Mesodermal cell (in vitro differentiated cells): ENCODE data around the gene KY.

Experiments used
- H3K27ac ChIP-seq: 2 replicates; pipeline ENCODE4 v1.7.0; 2013; ENCODE audit warnings: mild to moderate bottlenecking, low read depth, low read length, moderate library complexity; ENCODE audit not compliant: severe bottlenecking
- H3K36me3 ChIP-seq: 2 replicates; pipeline ENCODE4 v1.7.1; 2013; ENCODE audit warnings: mild to moderate bottlenecking, low read length, moderate library complexity; ENCODE audit not compliant: control insufficient read depth, insufficient read depth
- H3K4me1 ChIP-seq: one replicate; pipeline ENCODE4 v1.7.1; 2013; ENCODE audit warnings: mild to moderate bottlenecking, low read length; ENCODE audit not compliant: insufficient read depth, control insufficient read depth, poor library complexity, severe bottlenecking
- H3K4me3 ChIP-seq: 2 replicates; pipeline ENCODE4 v1.7.0; 2013; ENCODE audit warnings: low read length, control low read depth, mild to moderate bottlenecking; ENCODE audit not compliant: insufficient read depth, poor library complexity, severe bottlenecking; ENCODE audit errors: extremely low read depth
- H3K9me3 ChIP-seq: 2 replicates; pipeline ENCODE4 v1.7.1; 2013; ENCODE audit warnings: mild to moderate bottlenecking, low read length, moderate library complexity; ENCODE audit not compliant: control insufficient read depth
- WGBS, 2 experiments: methylation state at CpG; one replicate each; pipeline ENCODE4 v1.1.5; 2013; ENCODE audit warnings: missing lambda C conversion rate in 2 of 2; ENCODE audit not compliant: insufficient coverage in 2 of 2; 5-methylcytosine and 5-hydroxymethylcytosine counted together

KY gene

DNA sequence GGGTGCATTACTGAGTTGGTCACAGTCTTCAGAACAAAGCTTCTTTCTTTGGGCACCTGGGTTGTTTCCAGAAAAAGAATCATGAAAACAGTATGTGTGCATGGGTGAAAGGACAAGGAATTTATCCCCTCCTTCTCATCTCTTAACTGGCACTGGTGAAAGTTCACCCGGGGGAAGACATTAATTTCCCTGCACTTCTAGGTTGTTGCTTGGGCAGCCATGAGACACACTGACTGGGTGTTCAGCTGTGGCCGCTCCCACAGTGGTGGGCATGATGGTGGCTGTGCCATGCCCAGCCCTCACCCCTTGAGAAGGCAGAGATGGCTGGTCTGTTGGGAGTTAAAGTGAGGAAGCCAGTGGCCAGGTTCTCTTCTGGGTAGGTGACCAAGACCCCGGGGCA is 16.6 kb upstream of the KY start:
- WGBS, 2 experiments: 78 to 100% methylated on average over 1 to 3 of the region's 3 CpGs
- Histone ChIP-seq H3K9me3 (no peaks in the 10 kb centered on the region), H3K36me3 (no peaks in the 10 kb centered on the region), H3K4me1 (peaks cover 13% of the 10 kb centered on the region), H3K27ac (no peak overlapping the region), H3K4me3 (no peak overlapping the region)

- no peaks in the 10 kb centered on the region for H3K36me3 ChIP-seq
- H3K4me3 ChIP-seq: no peak overlapping the region
- H3K4me1 ChIP-seq: peaks cover 13% of the 10 kb centered on the region
- H3K27ac ChIP-seq: no peak overlapping the region
- WGBS, 2 experiments: 81 to 84% methylated on average over 6 of the region's 9 CpGs
- H3K9me3 ChIP-seq: no peaks in the 10 kb centered on the region
Measured at GRCh38 chr3:134666885-134667284, 16.1 kb upstream of the KY start.

GRCh38 chr3:134666466-134666865 is 15.6 kb upstream of the KY start:
- no peak overlapping the region for H3K27ac ChIP-seq
- H3K4me1 ChIP-seq: peaks cover 13% of the 10 kb centered on the region
- no peaks in the 10 kb centered on the region for H3K36me3 ChIP-seq
- H3K9me3 ChIP-seq: no peaks in the 10 kb centered on the region
- 76 to 82% methylated on average over 3 to 4 of the region's 4 CpGs for WGBS, 2 experiments
- H3K4me3 ChIP-seq: no peak overlapping the region

GRCh38 chr3:134666052-134666451 is 15.2 kb upstream of the KY start:
- no peak overlapping the region for H3K27ac ChIP-seq
- H3K36me3 ChIP-seq: no peaks in the 10 kb centered on the region
- no peak overlapping the region for H3K4me3 ChIP-seq
- no peaks in the 10 kb centered on the region for H3K9me3 ChIP-seq
- peaks cover 13% of the 10 kb centered on the region for H3K4me1 ChIP-seq
- 86 to 90% methylated on average over 6 to 7 of the region's 7 CpGs for WGBS, 2 experiments

GRCh38 chr3:134665243-134665642 is 14.4 kb upstream of the KY start:
- H3K36me3 ChIP-seq: no peaks in the 10 kb centered on the region
- H3K9me3 ChIP-seq: no peaks in the 10 kb centered on the region
- WGBS, 2 experiments: 70 to 71% methylated on average over 2 to 3 of the region's 6 CpGs
- no peak overlapping the region for H3K4me3 ChIP-seq
- H3K27ac ChIP-seq: no peak overlapping the region
- H3K4me1 ChIP-seq: peaks cover 13% of the 10 kb centered on the region

DNA sequence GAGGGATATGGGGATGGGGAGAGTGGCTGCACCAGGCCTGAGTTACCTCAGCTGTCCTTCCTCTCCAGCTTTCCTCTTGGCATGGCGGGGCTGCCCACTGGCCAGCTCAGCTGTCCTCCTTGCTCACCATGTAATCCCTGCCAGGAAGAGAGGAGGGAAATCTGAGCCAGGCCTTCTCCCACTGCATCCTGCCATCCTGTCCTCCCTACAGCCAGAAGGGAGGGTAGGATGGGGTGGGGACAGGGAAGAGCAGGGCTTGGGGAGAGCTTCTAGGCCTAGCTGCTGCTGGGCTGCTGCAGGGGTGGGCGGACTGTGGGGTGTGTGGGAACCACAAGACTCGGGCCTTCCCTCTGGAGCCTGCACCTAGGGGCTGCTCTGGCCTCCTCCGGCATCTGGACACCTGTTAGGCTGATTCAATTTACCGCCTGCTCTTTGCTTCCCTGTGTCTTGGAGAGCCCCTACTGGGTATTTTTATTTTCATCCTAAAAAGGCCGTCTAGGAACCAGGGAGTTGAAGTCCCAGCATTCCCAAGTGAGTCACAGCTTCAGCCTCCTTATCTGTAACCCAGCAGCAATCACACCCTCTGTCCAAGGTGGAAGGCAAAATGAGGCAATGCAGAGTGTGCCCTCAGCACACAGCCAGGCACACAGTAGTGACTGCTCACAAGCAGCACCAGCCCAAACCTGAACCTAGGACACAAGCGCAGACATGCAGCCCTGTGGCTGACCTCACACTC is 13.1 kb upstream of the KY start:
- Histone ChIP-seq H3K4me3 (no peak overlapping the region), H3K4me1 (peaks cover 13% of the 10 kb centered on the region)
- WGBS, 2 experiments: 67 to 88% methylated on average over 5 of the region's 7 CpGs

DNA sequence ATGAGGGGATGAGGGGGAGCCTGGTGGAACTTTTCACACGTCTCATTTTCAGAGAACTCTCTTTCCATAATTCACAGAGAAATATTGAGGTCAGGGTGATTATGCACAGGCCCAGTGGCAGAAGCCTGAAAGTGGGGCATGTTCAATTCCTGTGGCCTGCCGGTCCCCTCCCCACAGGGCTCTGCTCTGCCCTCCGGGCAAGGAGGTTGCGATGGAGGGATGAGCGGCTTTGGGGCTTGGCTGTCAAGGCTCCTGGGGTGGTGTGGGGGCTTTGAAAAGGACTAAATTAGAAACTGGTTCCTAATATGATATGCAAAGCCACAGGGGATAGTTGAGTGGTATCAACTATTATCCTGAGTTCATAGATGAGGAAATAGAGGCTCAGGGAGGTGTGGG is 9.2 kb upstream of the KY start:
- WGBS, 2 experiments: 80 to 89% methylated on average over 3 of the region's 5 CpGs
- H3K36me3 ChIP-seq: no peaks in the 10 kb centered on the region

More for the DNA sequence above, 13.1 kb upstream of the KY start:
- Histone ChIP-seq H3K27ac (no peak overlapping the region), H3K36me3 (no peaks in the 10 kb centered on the region), H3K9me3 (no peaks in the 10 kb centered on the region)

GRCh38 chr3:134659391-134660045 is 8.7 kb upstream of the KY start:
- WGBS, 2 experiments: 84 to 89% methylated on average over 13 to 14 of the region's 15 CpGs
- Histone ChIP-seq H3K9me3 (no peaks in the 10 kb centered on the region), H3K27ac (no peak overlapping the region), H3K4me3 (no peak overlapping the region), H3K4me1 (peaks cover 4% of the 10 kb centered on the region), H3K36me3 (no peaks in the 10 kb centered on the region)

More for the DNA sequence above, 9.2 kb upstream of the KY start:
- H3K4me1 ChIP-seq: peaks cover 4% of the 10 kb centered on the region
- H3K4me3 ChIP-seq: no peak overlapping the region
- no peaks in the 10 kb centered on the region for H3K9me3 ChIP-seq
- no peak overlapping the region for H3K27ac ChIP-seq

DNA sequence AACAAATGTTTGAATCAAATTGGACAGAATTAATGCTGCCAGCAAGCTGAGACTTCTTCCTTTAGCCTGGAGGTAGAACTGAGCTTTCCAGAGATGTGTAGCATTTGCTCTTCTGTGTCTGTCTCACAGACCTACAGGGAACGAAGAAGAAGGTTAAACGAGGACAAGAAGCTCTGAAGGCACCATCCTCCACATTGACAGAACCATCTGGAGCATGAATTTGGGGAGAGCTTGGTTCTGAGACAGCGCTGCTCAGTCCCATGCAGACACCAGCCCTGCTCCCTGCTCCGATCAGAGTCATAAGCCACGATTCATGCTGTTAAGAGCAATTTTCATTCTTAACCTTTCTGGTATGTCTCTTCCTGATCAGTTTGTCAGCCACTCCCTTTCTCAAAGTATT is 7.7 kb upstream of the KY start:
- Histone ChIP-seq H3K36me3 (no peaks in the 10 kb centered on the region), H3K4me1 (no peaks in the 10 kb centered on the region), H3K9me3 (no peaks in the 10 kb centered on the region), H3K4me3 (no peak overlapping the region), H3K27ac (no peak overlapping the region)
- WGBS, 2 experiments: 85 to 93% methylated on average over 5 of the region's 5 CpGs

GRCh38 chr3:134656211-134656800 is 5.5 kb upstream of the KY start:
- Histone ChIP-seq H3K4me1 (peaks cover 5% of the 10 kb centered on the region), H3K4me3 (no peak overlapping the region), H3K27ac (no peak overlapping the region), H3K36me3 (no peaks in the 10 kb centered on the region), H3K9me3 (no peaks in the 10 kb centered on the region)
- WGBS, 2 experiments: 82 to 87% methylated on average over 5 of the region's 7 CpGs

GRCh38 chr3:134655706-134656105 is 4.9 kb upstream of the KY start:
- 81 to 93% methylated on average over 4 of the region's 4 CpGs for WGBS, 2 experiments
- H3K4me1 ChIP-seq: peaks cover 5% of the 10 kb centered on the region
- H3K9me3 ChIP-seq: no peaks in the 10 kb centered on the region
- no peak overlapping the region for H3K4me3 ChIP-seq
- no peaks in the 10 kb centered on the region for H3K36me3 ChIP-seq
- no peak overlapping the region for H3K27ac ChIP-seq
